NCI-H2171 treated with DMSO at 0.1 percent for 48 hours (cell line): ENCODE data around the gene DCUN1D2.

Experiments
- DNase-seq: peaks from one replicate; lab custom pipeline; 2025; lab: John Stamatoyannopoulos, UW

The DCUN1D2 gene

GRCh38 chr13:113407103-113407530 lies 83.4 kb downstream of the DCUN1D2 start:
- DNase-seq = no peak

- no peak for DNase-seq
These were observed 84.0 kb downstream of the DCUN1D2 start for GRCh38 chr13:113406321-113407102.
